CD14-positive monocyte (primary cell): ENCODE data around the gene PPTC7. TPM values are rescaled to one million over a fixed set of nuclear protein-coding genes. Genes with fewer than 3 reads are reported as not detected.

Experiments used
- DNase-seq, 3 donors: peaks; one replicate each; pipeline ENCODE4 v3.0.0-alpha.2; 2011 to 2022
- H2AFZ ChIP-seq: 2 replicates; pipeline ENCODE4 v1.6.0; 2012; ENCODE audit warnings: mild to moderate bottlenecking, low read depth, low read length, inconsistent platforms; ENCODE audit not compliant: insufficient read depth, poor library complexity, severe bottlenecking
- H3K27ac ChIP-seq, 2 donors: 1 replicate in 1 of 2; 2 replicates in 1 of 2; pipeline ENCODE4 v1.5.1; 2012 to 2013; ENCODE audit warnings: low read length in 2 of 2, control low read depth in 1 of 2, inconsistent platforms in 1 of 2, low read depth in 1 of 2, mild to moderate bottlenecking in 1 of 2
- H3K27me3 ChIP-seq, 2 donors: one replicate each; pipeline versions ENCODE4 v1.6.0 to v1.6.1; 2011 to 2013; ENCODE audit warnings: low read length in 2 of 2; ENCODE audit not compliant: control insufficient read depth in 2 of 2, insufficient read depth in 2 of 2
- H3K36me3 ChIP-seq, 2 donors: replicated peaks in 1 of 2; 1 replicate in 1 of 2; 2 replicates in 1 of 2; pipeline versions ENCODE4 v1.5.1 to v1.6.1; 2012 to 2013; ENCODE audit warnings: low read length in 2 of 2, control low read depth in 1 of 2, inconsistent platforms in 1 of 2, mild to moderate bottlenecking in 1 of 2; ENCODE audit not compliant: insufficient read depth in 2 of 2, control insufficient read depth in 1 of 2
- H3K4me1 ChIP-seq, 2 donors: 1 replicate in 1 of 2; 2 replicates in 1 of 2; pipeline versions ENCODE4 v1.5.1 to v1.6.1; 2012 to 2013; ENCODE audit warnings: low read length in 2 of 2, control low read depth in 1 of 2, inconsistent platforms in 1 of 2, mild to moderate bottlenecking in 1 of 2, moderate library complexity in 1 of 2; ENCODE audit not compliant: insufficient read depth in 2 of 2, control insufficient read depth in 1 of 2
- H3K4me2 ChIP-seq: replicated peaks from 2 replicates; pipeline ENCODE3; 2012; ENCODE audit warnings: low read length, moderate library complexity, mild to moderate bottlenecking; ENCODE audit not compliant: poor library complexity, severe bottlenecking; ENCODE audit errors: extremely low read depth
- H3K4me3 ChIP-seq, 3 experiments: fragments of 200-600 bp in 1 of 3; sonication (generic) in 1 of 3; replicated peaks in 1 of 3; 1 replicate in 2 of 3; 2 replicates in 1 of 3; pipeline ENCODE4 v1.5.1; 2011 to 2013; ENCODE audit warnings: low read length in 3 of 3, mild to moderate bottlenecking in 3 of 3, control low read depth in 2 of 3, low read depth in 2 of 3, inconsistent platforms in 1 of 3, moderate library complexity in 1 of 3
- H3K79me2 ChIP-seq: 2 replicates; pipeline ENCODE4 v1.6.0; 2012; ENCODE audit warnings: mild to moderate bottlenecking, control low read depth, inconsistent platforms, low read length, moderate library complexity; ENCODE audit not compliant: insufficient read depth
- H3K9ac ChIP-seq: 2 replicates; pipeline ENCODE4 v1.6.0; 2017; ENCODE audit warnings: low read length, mild to moderate bottlenecking; ENCODE audit not compliant: insufficient read depth, poor library complexity, severe bottlenecking
- H3K9me3 ChIP-seq, 2 donors: replicated peaks in 1 of 2; 1 replicate in 1 of 2; 2 replicates in 1 of 2; pipeline versions ENCODE4 v1.5.1 to v1.6.1; 2012 to 2013; ENCODE audit warnings: low read length in 2 of 2, control low read depth in 1 of 2; ENCODE audit not compliant: control insufficient read depth in 1 of 2, insufficient read depth in 1 of 2
- H4K20me1 ChIP-seq: 2 replicates; pipeline ENCODE4 v1.6.0; 2012; ENCODE audit warnings: mild to moderate bottlenecking, low read length, control low read depth, moderate library complexity; ENCODE audit not compliant: insufficient read depth
- H3K27ac Mint-ChIP-seq, 7 donors: one replicate each; pipeline ENCODE4 v1.8.0; 2020; ENCODE audit warnings: mild to moderate bottlenecking in 7 of 7, mixed read lengths in 7 of 7, moderate library complexity in 6 of 7, inconsistent platforms in 2 of 7
- H3K27me3 Mint-ChIP-seq, 3 donors: one replicate each; pipeline ENCODE4 v1.8.0; 2021 to 2022; ENCODE audit warnings: low read depth in 3 of 3, mild to moderate bottlenecking in 3 of 3, mixed read lengths in 3 of 3, moderate library complexity in 3 of 3, inconsistent platforms in 1 of 3
- H3K36me3 Mint-ChIP-seq, 2 donors: one replicate each; pipeline ENCODE4 v1.8.0; 2020; ENCODE audit warnings: mixed read lengths in 2 of 2, inconsistent platforms in 1 of 2, mild to moderate bottlenecking in 1 of 2
- H3K4me1 Mint-ChIP-seq: one replicate; pipeline ENCODE4 v1.8.0; 2020; ENCODE audit warnings: mild to moderate bottlenecking, mixed read lengths
- H3K4me3 Mint-ChIP-seq, 2 donors: one replicate each; pipeline ENCODE4 v1.8.0; 2020; ENCODE audit warnings: mild to moderate bottlenecking in 2 of 2, mixed read lengths in 2 of 2, moderate library complexity in 1 of 2
- H3K9me3 Mint-ChIP-seq, 7 donors: one replicate each; pipeline ENCODE4 v1.8.0; 2020 to 2022; ENCODE audit warnings: mixed read lengths in 7 of 7, mild to moderate bottlenecking in 6 of 7, moderate library complexity in 6 of 7, inconsistent platforms in 2 of 7
- CTCF ChIP-seq: fragments of 200-600 bp; IDR thresholded peaks from one replicate; pipeline ENCODE4 v1.8.0; 2022; ENCODE audit warnings: antibody characterized with exemption, mild to moderate bottlenecking
- WGBS: methylation state at CpG from one replicate; pipeline ENCODE4 v1.1.5; 2013; ENCODE audit warnings: missing lambda C conversion rate; ENCODE audit not compliant: insufficient coverage; 5-methylcytosine and 5-hydroxymethylcytosine counted together
- intact Hi-C, 2 donors: fragments of 100-400 bp; cut with micrococcal nuclease; formaldehyde crosslinking; loops; one replicate each; pipeline versions ENCODE4 v1.15.0 to v1.15.1; 2023
- polyA plus RNA-seq, 3 donors: library from polyadenylated mRNA; depleted of rRNA in 1 of 3; unstranded in 2 of 3; stranded (reverse) in 1 of 3; fragments of 300-500 nt in 2 of 3; fragments of >200 nt in 1 of 3; fragmentation: Illumina TruSeq in 2 of 3; gene quantifications; 1 replicate in 2 of 3; 2 replicates in 1 of 3; pipeline ENCODE4 v1.2.3, GENCODE V29; 2012 to 2021

Gene PPTC7
- polyA plus RNA-seq, 3 donors, result 11.6 to 36.5 (median 15.1) TPM

DNA sequence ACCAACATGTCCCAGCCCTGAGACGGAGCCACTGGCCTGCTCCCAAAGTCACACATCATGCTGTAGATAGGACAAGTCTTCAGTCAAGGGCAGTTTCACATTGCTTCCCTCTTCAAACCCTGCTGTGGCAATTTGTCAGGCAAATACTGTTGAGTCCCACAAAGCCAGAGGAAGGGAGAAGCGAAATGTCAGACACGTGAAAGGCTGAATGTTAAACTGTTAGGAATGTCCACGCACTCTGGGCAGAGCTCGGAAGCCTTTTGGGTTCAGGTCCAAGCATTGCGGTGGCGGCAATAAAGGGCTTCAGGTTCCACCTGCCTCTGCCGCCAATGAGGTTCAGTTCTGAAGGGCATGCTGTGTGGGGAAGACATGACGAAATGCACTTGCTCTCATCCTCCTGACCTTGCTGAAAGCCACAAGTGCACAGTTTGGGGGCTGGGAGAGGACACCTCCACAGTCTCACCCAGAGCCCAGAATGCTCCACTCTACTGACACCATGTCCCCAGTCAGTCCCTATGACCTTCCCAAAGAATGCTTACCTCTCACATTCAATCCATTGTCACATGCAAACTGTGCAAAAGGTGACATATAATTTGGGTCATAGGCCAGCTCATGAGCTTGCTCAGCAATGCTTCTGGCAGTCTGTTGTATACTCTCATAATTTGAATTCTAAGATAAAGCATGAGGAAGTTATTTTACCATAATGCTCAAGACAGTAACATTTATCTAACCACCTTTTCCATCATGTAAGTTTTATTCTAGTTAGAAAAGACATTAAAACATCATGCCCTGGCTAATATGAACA, 45.3 kb downstream of the PPTC7 start:
- Histone ChIP-seq H3K4me1 (no peaks in the 10 kb centered on the region), H3K4me2 (no peak overlapping the region), H3K27me3 (no peaks in the 10 kb centered on the region), H2AFZ (no peak overlapping the region), H4K20me1 (peaks cover 95% of the 10 kb centered on the region), H3K27ac (peak overlapping the region in 1 of 2 donors; percentile 4), H3K79me2 (peaks cover 32% of the 10 kb centered on the region), H3K4me3 (no peak overlapping the region), H3K9ac (no peak overlapping the region), H3K9me3 (no peaks in the 10 kb centered on the region), H3K36me3 (peaks cover 65 to 96% of the 10 kb centered on the region in 2 donors)
- H3K27me3 Mint-ChIP-seq, result no peaks in the 10 kb centered on the region
- H3K27ac Mint-ChIP-seq, result peak overlapping the region in 4 of 7 donors; percentile 1 to 50 (median 28)
- TF ChIP-seq CTCF, result no peak
- H3K4me3 Mint-ChIP-seq, result no peak overlapping the region
- 100% methylated on average over 2 of the region's 9 CpGs for WGBS
- H3K9me3 Mint-ChIP-seq, result no peaks in the 10 kb centered on the region
- no peak for DNase-seq
- H3K4me1 Mint-ChIP-seq, result peaks cover 2% of the 10 kb centered on the region
- H3K36me3 Mint-ChIP-seq, result peaks cover 67 to 96% of the 10 kb centered on the region in 2 donors
- intact Hi-C loops, result no loop called here

- Histone ChIP-seq H3K9me3 (no peaks in the 10 kb centered on the region), H4K20me1 (peaks cover 95% of the 10 kb centered on the region), H3K4me1 (no peaks in the 10 kb centered on the region), H3K9ac (no peak overlapping the region), H3K36me3 (peaks cover 68 to 96% of the 10 kb centered on the region in 2 donors), H3K4me3 (no peak overlapping the region), H3K79me2 (peaks cover 25% of the 10 kb centered on the region), H2AFZ (no peak overlapping the region), H3K27me3 (no peaks in the 10 kb centered on the region), H3K4me2 (no peak overlapping the region), H3K27ac (peak overlapping the region in 1 of 2 donors; percentile 4)
- intact Hi-C loops, result no loop called here
- Mint-ChIP-seq H3K4me3 (no peak overlapping the region), H3K27me3 (no peaks in the 10 kb centered on the region), H3K9me3 (no peaks in the 10 kb centered on the region), H3K4me1 (peaks cover 2% of the 10 kb centered on the region), H3K36me3 (peaks cover 63 to 89% of the 10 kb centered on the region in 2 donors), H3K27ac (peak overlapping the region in 1 of 7 donors; percentile 12)
- no peak for TF ChIP-seq CTCF
- DNase-seq, result no peak
- 100% methylated on average over 3 of the region's 4 CpGs for WGBS
These were observed 46.1 kb downstream of the PPTC7 start for GRCh38 chr12:110536834-110537604.
